Measurements from ENCODE around the gene LILRA6.
"Not testable (repeated sequence)": the region's sequence is repeated elsewhere in the genome, so short reads cannot be mapped to it uniquely, and the experiment has no call there.

The LILRA6 gene

DNA sequence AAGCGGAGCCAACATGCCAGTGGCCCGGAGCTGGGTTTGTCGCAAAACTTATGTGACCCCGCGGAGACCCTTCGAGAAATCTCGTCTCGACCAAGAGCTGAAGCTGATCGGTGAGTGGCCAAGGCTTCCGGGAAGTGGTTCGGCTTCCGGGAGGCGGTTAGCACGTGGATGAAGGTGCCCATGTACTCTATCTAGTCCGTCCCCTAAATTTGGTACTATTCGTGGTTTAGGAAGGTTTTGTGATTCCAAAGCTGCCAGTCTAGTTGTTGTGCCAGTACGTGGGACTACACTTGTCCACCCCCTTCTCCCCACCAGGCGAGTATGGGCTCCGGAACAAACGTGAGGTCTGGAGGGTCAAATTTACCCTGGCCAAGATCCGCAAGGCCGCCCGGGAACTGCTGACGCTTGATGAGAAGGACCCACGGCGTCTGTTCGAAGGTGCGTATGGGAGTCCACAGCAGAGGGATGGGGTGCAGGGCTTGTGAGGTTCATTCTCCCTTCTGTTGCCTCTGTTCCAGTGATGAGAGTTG, 41.4 kb downstream of the LILRA6 start:
- peak overlapping the region; percentile 94 for H3K4me2 ChIP-seq (ENCODE audit: low read length)
- H3K9me3 ChIP-seq (replicated peaks; ENCODE audit: low read length), result no peaks in the 10 kb centered on the region
- peak overlapping the region; percentile 95 for H3K9ac ChIP-seq (ENCODE audit: low read depth, low read length)
- H3K36me3 ChIP-seq (ENCODE audit: insufficient read depth, low read length), result peaks cover 55% of the 10 kb centered on the region
- H3K4me1 ChIP-seq (ENCODE audit: control insufficient read depth, insufficient read depth, low read length), result peaks cover 30% of the 10 kb centered on the region
- no peaks in the 10 kb centered on the region for H3K27me3 ChIP-seq (ENCODE audit: control insufficient read depth, insufficient read depth, low read length)
- H3K4me3 ChIP-seq (ENCODE audit: low read length), result peak overlapping the region; percentile 83

- no peak overlapping the region for H3K4me3 ChIP-seq (ENCODE audit: low read length)
- H3K9ac ChIP-seq (ENCODE audit: low read depth, low read length), result no peak overlapping the region
- H3K9me3 ChIP-seq (replicated peaks; ENCODE audit: low read length), result no peaks in the 10 kb centered on the region
- no peak overlapping the region for H3K4me2 ChIP-seq (ENCODE audit: low read length)
- H3K4me1 ChIP-seq (ENCODE audit: control insufficient read depth, insufficient read depth, low read length), result peaks cover 23% of the 10 kb centered on the region
- peaks cover 37% of the 10 kb centered on the region for H3K36me3 ChIP-seq (ENCODE audit: insufficient read depth, low read length)
- no peaks in the 10 kb centered on the region for H3K27me3 ChIP-seq (ENCODE audit: control insufficient read depth, insufficient read depth, low read length)
These were observed 43.2 kb downstream of the LILRA6 start for GRCh38 chr19:54199401-54199800.

- Histone ChIP-seq H3K9ac (ENCODE audit: low read depth, low read length) (no peak overlapping the region), H3K4me2 (ENCODE audit: low read length) (no peak overlapping the region), H3K36me3 (ENCODE audit: insufficient read depth, low read length) (peaks cover 28% of the 10 kb centered on the region), H3K4me1 (ENCODE audit: control insufficient read depth, insufficient read depth, low read length) (peaks cover 8% of the 10 kb centered on the region), H3K4me3 (ENCODE audit: low read length) (no peak overlapping the region), H3K27me3 (ENCODE audit: control insufficient read depth, insufficient read depth, low read length) (no peaks in the 10 kb centered on the region), H3K9me3 (replicated peaks; ENCODE audit: low read length) (no peaks in the 10 kb centered on the region)
These were observed 45.5 kb downstream of the LILRA6 start for GRCh38 chr19:54197121-54197520.

GRCh38 chr19:54196536-54196935, 46.1 kb downstream of the LILRA6 start:
- Histone ChIP-seq H3K4me3 (ENCODE audit: low read length) (no peak overlapping the region), H3K36me3 (ENCODE audit: insufficient read depth, low read length) (peaks cover 23% of the 10 kb centered on the region), H3K4me2 (ENCODE audit: low read length) (no peak overlapping the region), H3K27me3 (ENCODE audit: control insufficient read depth, insufficient read depth, low read length) (no peaks in the 10 kb centered on the region), H3K4me1 (ENCODE audit: control insufficient read depth, insufficient read depth, low read length) (peaks cover 11% of the 10 kb centered on the region), H3K9ac (ENCODE audit: low read depth, low read length) (no peak overlapping the region), H3K9me3 (replicated peaks; ENCODE audit: low read length) (no peaks in the 10 kb centered on the region)

DNA sequence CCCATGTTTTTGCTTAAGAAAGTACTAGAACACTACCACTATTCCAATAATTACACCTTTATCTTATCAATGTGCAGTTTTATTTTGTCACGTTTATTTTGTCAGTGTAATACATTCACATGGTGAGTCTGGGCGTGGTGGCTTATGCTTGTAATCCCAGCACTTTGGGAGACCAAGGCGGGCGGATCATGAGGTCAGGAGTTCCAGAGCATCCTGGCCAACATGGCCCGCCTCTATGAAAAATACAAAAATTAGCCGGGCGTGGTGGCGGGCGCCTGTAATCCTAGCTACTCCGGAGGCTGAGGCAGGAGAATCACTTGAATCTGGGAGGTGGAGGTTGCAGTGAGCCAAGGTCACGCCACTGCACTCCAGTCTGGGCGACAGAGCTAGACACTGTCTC, 48.1 kb downstream of the LILRA6 start:
- H3K4me2 ChIP-seq (ENCODE audit: low read length); H3K9ac ChIP-seq (ENCODE audit: low read depth, low read length); H3K27me3 ChIP-seq (ENCODE audit: control insufficient read depth, insufficient read depth, low read length); H3K9me3 ChIP-seq (replicated peaks; ENCODE audit: low read length); H3K4me3 ChIP-seq (ENCODE audit: low read length): not testable (repeated sequence)
- Histone ChIP-seq H3K36me3 (ENCODE audit: insufficient read depth, low read length) (peaks cover 17% of the 10 kb centered on the region), H3K4me1 (ENCODE audit: control insufficient read depth, insufficient read depth, low read length) (peaks cover 11% of the 10 kb centered on the region)

DNA sequence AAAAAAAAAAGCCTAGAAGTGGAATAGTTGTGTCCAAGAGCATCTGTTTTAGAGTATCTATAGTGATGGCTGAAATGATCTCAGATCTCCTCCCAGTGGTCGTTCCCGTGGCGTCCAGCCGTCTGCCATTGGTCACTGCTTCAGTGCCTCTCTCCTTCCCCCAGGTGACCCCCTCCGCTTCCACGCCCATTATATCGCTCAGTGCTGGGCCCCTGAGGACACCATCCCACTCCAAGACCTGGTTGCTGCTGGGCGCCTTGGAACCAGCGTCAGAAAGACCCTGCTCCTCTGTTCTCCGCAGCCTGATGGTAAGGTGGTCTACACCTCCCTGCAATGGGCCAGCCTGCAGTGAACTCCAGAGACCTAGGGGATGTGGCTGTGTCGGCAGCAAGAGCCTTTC, 49.6 kb downstream of the LILRA6 start:
- H3K4me3 ChIP-seq (ENCODE audit: low read length), result no peak overlapping the region
- peaks cover 17% of the 10 kb centered on the region for H3K36me3 ChIP-seq (ENCODE audit: insufficient read depth, low read length)
- no peaks in the 10 kb centered on the region for H3K9me3 ChIP-seq (replicated peaks; ENCODE audit: low read length)
- H3K4me1 ChIP-seq (ENCODE audit: control insufficient read depth, insufficient read depth, low read length), result peaks cover 17% of the 10 kb centered on the region
- H3K27me3 ChIP-seq (ENCODE audit: control insufficient read depth, insufficient read depth, low read length), result no peaks in the 10 kb centered on the region
- H3K4me2 ChIP-seq (ENCODE audit: low read length), result no peak overlapping the region
- H3K9ac ChIP-seq (ENCODE audit: low read depth, low read length), result no peak overlapping the region

DNA sequence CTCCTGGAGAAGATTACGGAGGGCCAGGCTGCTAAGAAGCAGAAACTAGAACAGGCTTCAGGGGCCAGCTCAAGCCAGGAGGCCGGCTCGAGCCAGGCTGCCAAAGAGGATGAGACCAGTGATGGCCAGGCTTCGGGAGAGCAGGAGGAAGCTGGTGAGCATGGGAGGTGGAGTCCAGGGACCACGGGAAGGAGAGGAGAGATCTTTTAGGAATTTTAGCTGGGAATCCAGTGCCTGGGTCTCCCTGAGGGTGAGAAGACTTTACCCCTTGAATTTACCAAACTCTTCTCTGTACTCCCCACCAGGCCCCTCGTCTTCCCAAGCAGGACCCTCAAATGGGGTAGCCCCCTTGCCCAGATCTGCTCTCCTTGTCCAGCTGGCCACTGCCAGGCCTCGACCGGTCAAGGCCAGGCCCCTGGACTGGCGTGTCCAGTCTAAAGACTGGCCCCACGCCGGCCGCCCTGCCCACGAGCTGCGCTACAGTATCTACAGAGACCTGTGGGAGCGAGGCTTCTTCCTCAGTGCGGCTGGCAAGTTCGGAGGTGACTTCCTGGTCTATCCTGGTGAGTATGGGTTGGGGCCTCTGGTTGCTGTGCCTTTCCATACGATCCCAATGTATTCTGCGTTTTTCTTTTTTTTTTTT, 50.7 kb downstream of the LILRA6 start:
- peak overlapping the region; percentile 90 for H3K4me3 ChIP-seq (ENCODE audit: low read length)
- H3K9ac ChIP-seq (ENCODE audit: low read depth, low read length), result peak overlapping the region; percentile 96
- H3K36me3 ChIP-seq (ENCODE audit: insufficient read depth, low read length), result peaks cover 19% of the 10 kb centered on the region
- H3K27me3 ChIP-seq (ENCODE audit: control insufficient read depth, insufficient read depth, low read length), result no peaks in the 10 kb centered on the region
- H3K4me1 ChIP-seq (ENCODE audit: control insufficient read depth, insufficient read depth, low read length), result peaks cover 18% of the 10 kb centered on the region
- peak overlapping the region; percentile 92 for H3K4me2 ChIP-seq (ENCODE audit: low read length)
- no peaks in the 10 kb centered on the region for H3K9me3 ChIP-seq (replicated peaks; ENCODE audit: low read length)

GRCh38 chr19:54191011-54191810, 51.4 kb downstream of the LILRA6 start, which contains the start of gene TSEN34:
Gene TSEN34 (plus strand): TSS chr19:54191308. CDS start chr19:54191365, 57 bp downstream.
- Histone ChIP-seq H3K4me2 (ENCODE audit: low read length) (peak within 1 kb of the TSS; percentile 92), H3K27me3 (ENCODE audit: control insufficient read depth, insufficient read depth, low read length) (no peaks in the 10 kb centered on the region), H3K9ac (ENCODE audit: low read depth, low read length) (peak within 1 kb of the TSS; percentile 96), H3K4me1 (ENCODE audit: control insufficient read depth, insufficient read depth, low read length) (peaks cover 18% of the 10 kb centered on the region), H3K9me3 (replicated peaks; ENCODE audit: low read length) (no peaks in the 10 kb centered on the region), H3K36me3 (ENCODE audit: insufficient read depth, low read length) (peaks cover 26% of the 10 kb centered on the region), H3K4me3 (ENCODE audit: low read length) (peak within 1 kb of the TSS; percentile 90)

DNA sequence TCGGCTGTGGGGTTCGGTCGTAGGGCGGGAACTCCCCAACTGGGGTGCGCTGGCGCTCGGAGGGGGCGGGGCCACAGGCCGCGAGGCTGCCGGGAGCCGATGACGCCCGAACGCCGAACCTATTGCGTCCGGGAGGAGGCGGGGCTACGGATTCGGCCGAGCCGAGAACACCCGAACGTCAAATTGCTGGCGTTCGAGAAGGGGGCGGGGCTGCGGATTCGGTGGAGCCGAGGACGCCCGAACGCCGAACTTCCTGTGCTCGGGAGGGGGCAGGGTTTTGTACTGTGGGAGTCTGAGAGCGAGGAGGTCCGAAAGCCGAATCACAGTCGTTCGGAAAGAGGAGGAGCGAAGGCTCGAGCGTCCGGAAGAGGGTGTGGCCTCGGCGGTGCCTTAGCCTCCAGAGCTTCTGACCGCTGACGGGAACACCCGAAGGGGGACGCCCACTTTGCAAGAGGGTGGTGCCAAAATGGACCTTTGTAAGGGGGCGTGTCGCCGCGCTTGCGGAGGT, 52.0 kb downstream of the LILRA6 start:
- no peaks in the 10 kb centered on the region for H3K27me3 ChIP-seq (ENCODE audit: control insufficient read depth, insufficient read depth, low read length)
- H3K4me1 ChIP-seq (ENCODE audit: control insufficient read depth, insufficient read depth, low read length), result peaks cover 18% of the 10 kb centered on the region
- H3K9me3 ChIP-seq (replicated peaks; ENCODE audit: low read length), result no peaks in the 10 kb centered on the region
- peaks cover 26% of the 10 kb centered on the region for H3K36me3 ChIP-seq (ENCODE audit: insufficient read depth, low read length)
- peak overlapping the region; percentile 96 for H3K9ac ChIP-seq (ENCODE audit: low read depth, low read length)
- peak overlapping the region; percentile 90 for H3K4me3 ChIP-seq (ENCODE audit: low read length)
- H3K4me2 ChIP-seq (ENCODE audit: low read length), result peak overlapping the region; percentile 92

GRCh38 chr19:54189735-54190502, 52.7 kb downstream of the LILRA6 start:
- Histone ChIP-seq H3K36me3 (ENCODE audit: insufficient read depth, low read length) (peaks cover 30% of the 10 kb centered on the region), H3K4me1 (ENCODE audit: control insufficient read depth, insufficient read depth, low read length) (peaks cover 18% of the 10 kb centered on the region), H3K27me3 (ENCODE audit: control insufficient read depth, insufficient read depth, low read length) (no peaks in the 10 kb centered on the region), H3K9ac (ENCODE audit: low read depth, low read length) (peak overlapping the region; percentile 96), H3K9me3 (replicated peaks; ENCODE audit: low read length) (no peaks in the 10 kb centered on the region), H3K4me2 (ENCODE audit: low read length) (peak overlapping the region; percentile 92), H3K4me3 (ENCODE audit: low read length) (peak overlapping the region; percentile 92)

DNA sequence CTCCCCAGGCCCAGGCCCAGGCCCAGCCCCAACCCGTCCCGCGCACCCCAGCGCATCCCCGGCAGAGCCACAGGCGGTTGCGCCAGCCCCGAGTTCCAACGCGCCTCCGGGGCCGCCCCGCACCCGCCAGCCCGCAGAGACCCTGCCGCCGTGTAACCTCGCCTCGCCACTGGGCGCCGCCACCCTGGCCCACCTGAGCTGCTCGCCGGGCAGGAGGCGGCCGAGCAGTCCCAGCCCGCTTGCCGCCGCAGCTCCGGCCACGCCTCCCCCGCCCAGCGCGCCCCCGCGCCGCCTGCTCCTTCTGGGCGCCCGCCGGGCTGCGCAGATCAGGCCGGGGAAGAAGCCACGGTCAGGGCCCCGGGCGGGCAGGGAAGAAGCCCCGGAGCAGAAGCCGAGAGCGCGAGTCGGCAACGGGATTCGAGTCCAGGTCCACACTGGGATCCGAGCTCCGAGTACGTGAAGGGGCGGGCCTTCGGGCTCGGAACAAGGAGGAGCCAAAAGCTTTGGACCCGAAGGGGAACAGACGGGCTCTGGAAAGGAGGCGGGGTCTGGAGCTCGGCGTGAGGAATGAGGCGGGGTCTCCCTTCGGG, 53.4 kb downstream of the LILRA6 start, which contains the start of gene MBOAT7:
MBOAT7 (minus strand) TSS at position 436 of the 590 bp plus-strand sequence. CDS start 1,072 bp downstream, outside the sequence.
- Histone ChIP-seq H3K4me2 (ENCODE audit: low read length) (peak within 1 kb of the TSS; percentile 92), H3K36me3 (ENCODE audit: insufficient read depth, low read length) (peaks cover 30% of the 10 kb centered on the region), H3K4me1 (ENCODE audit: control insufficient read depth, insufficient read depth, low read length) (peaks cover 18% of the 10 kb centered on the region), H3K27me3 (ENCODE audit: control insufficient read depth, insufficient read depth, low read length) (no peaks in the 10 kb centered on the region), H3K9ac (ENCODE audit: low read depth, low read length) (peak within 1 kb of the TSS; percentile 96), H3K9me3 (replicated peaks; ENCODE audit: low read length) (no peaks in the 10 kb centered on the region), H3K4me3 (ENCODE audit: low read length) (peak within 1 kb of the TSS; percentile 92)

Data from skeletal muscle satellite cell (primary cell).